Measurements from ENCODE around the gene TMEM59.

Gene TMEM59

GRCh38 chr1:54052934-54053744, at the start of gene TMEM59, which contains the start of gene TCEANC2 (continued):
- TF ChIP-seq ZNF677 (tag by site-specific recombination; IDR thresholded peaks at IDR 0.05) (no peak), ZNF23 (tag by site-specific recombination; IDR thresholded peaks at IDR 0.05; ENCODE audit: borderline replicate concordance) (no peak), ZSCAN18 (tag by site-specific recombination; IDR thresholded peaks at IDR 0.05) (no peak), ZNF391 (tag by site-specific recombination; IDR thresholded peaks at IDR 0.05; ENCODE audit: borderline replicate concordance, low read depth) (peak; percentile 71; the same call in 1 of the 2 replicates), ZNF707 (tag by site-specific recombination; IDR thresholded peaks at IDR 0.05) (no peak), BCL11B (tag by site-specific recombination; IDR thresholded peaks at IDR 0.05; ENCODE audit: low read depth) (peak; percentile 54; the same call in 1 of the 2 replicates), ZNF18 (tag by site-specific recombination; IDR thresholded peaks at IDR 0.05) (no peak), ZFP41 (tag by site-specific recombination; IDR thresholded peaks at IDR 0.05; ENCODE audit: borderline replicate concordance) (no peak), ZNF132 (tag by site-specific recombination; IDR thresholded peaks at IDR 0.05; ENCODE audit: borderline replicate concordance) (no peak), REPIN1 (tag by site-specific recombination; IDR thresholded peaks at IDR 0.05; ENCODE audit: low read depth) (no peak), HOXA7 (CRISPR knock-in tag; IDR thresholded peaks at IDR 0.05; ENCODE audit: borderline replicate concordance) (no peak), ZBTB49 (tag by site-specific recombination; IDR thresholded peaks at IDR 0.05; ENCODE audit: low read depth) (no peak), ZNF837 (tag by site-specific recombination; IDR thresholded peaks at IDR 0.05) (0 out of 2 replicates have a peak, but pooled peaks have one; percentile 38), IKZF3 (tag by site-specific recombination; IDR thresholded peaks at IDR 0.05) (peak; percentile 50), MYNN (tag by site-specific recombination; IDR thresholded peaks at IDR 0.05; ENCODE audit: borderline replicate concordance) (peak; percentile 42; the same call in 1 of the 2 replicates), ZNF518A (tag by site-specific recombination; conservative IDR thresholded peaks at IDR 0.05; ENCODE audit: low read depth) (no peak; the same call in none of the 2 replicates), SP7 (tag by site-specific recombination; IDR thresholded peaks at IDR 0.05) (peak; percentile 27; the same call in 1 of the 2 replicates), SCRT1 (tag by site-specific recombination; IDR thresholded peaks at IDR 0.05; ENCODE audit: borderline replicate concordance) (peak; percentile 76; the same call in 1 of the 2 replicates), PBX3 (CRISPR knock-in tag; IDR thresholded peaks at IDR 0.05) (no peak), FEZF1 (tag by site-specific recombination; IDR thresholded peaks at IDR 0.05) (no peak), KLF16 (tag by site-specific recombination; IDR thresholded peaks at IDR 0.05) (peak; percentile 71), ZNF629 (tag by site-specific recombination; IDR thresholded peaks at IDR 0.05) (peak; percentile 60; the same call in 1 of the 2 replicates), KLF10 (tag by site-specific recombination; IDR thresholded peaks at IDR 0.05) (no peak), ZNF610 (tag by site-specific recombination; IDR thresholded peaks at IDR 0.05; ENCODE audit: borderline replicate concordance) (0 out of 2 replicates have a peak, but pooled peaks have one; percentile 15), ZNF2 (tag by site-specific recombination; IDR thresholded peaks at IDR 0.05) (peak; percentile 53; the same call in 1 of the 2 replicates), ZNF76 (tag by site-specific recombination; IDR thresholded peaks at IDR 0.05; ENCODE audit: borderline replicate concordance, low read depth) (peak; percentile 99), ZNF768 (tag by site-specific recombination; IDR thresholded peaks at IDR 0.05) (no peak)

Measured in HEK293 (cell line).